Measurements from ENCODE around the gene CERS2.
A peak's percentile ranks its signal among the peaks of the same experiment; 100 is the strongest.

The CERS2 gene

GRCh38 chr1:150928286-150928685 is 46.3 kb downstream of the CERS2 start:
- no peak overlapping the region for H3K4me2 ChIP-seq (ENCODE audit: low read depth, low read length, poor library complexity, severe bottlenecking)
- H3K9me2 ChIP-seq (replicated peaks; ENCODE audit: insufficient read depth, low read length) = no peaks in the 10 kb centered on the region
- H3K9me3 ChIP-seq (ENCODE audit: insufficient read depth, low read length) = no peaks in the 10 kb centered on the region
- no peaks in the 10 kb centered on the region for H3K27me3 ChIP-seq (ENCODE audit: low read length)
- no peak overlapping the region for H3K9ac ChIP-seq (ENCODE audit: low read length)
- no peak overlapping the region for H3K27ac ChIP-seq (ENCODE audit: low read depth, low read length)
- TF ChIP-seq EZH2phosphoT487 (conservative IDR thresholded peaks at IDR 0.05; ENCODE audit: low read length) = no peak
- TF ChIP-seq, protein P1, sequence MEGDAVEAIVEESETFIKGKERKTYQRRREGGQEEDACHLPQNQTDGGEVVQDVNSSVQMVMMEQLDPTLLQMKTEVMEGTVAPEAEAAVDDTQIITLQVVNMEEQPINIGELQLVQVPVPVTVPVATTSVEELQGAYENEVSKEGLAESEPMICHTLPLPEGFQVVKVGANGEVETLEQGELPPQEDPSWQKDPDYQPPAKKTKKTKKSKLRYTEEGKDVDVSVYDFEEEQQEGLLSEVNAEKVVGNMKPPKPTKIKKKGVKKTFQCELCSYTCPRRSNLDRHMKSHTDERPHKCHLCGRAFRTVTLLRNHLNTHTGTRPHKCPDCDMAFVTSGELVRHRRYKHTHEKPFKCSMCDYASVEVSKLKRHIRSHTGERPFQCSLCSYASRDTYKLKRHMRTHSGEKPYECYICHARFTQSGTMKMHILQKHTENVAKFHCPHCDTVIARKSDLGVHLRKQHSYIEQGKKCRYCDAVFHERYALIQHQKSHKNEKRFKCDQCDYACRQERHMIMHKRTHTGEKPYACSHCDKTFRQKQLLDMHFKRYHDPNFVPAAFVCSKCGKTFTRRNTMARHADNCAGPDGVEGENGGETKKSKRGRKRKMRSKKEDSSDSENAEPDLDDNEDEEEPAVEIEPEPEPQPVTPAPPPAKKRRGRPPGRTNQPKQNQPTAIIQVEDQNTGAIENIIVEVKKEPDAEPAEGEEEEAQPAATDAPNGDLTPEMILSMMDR (IDR thresholded peaks at IDR 0.05; ENCODE audit: insufficient read depth, low read length, poor library complexity, severe bottlenecking) = no peak
- no peaks in the 10 kb centered on the region for H4K20me1 ChIP-seq (ENCODE audit: low read depth, low read length)
- H3K4me3 ChIP-seq (ENCODE audit: insufficient read depth, low read length, poor library complexity, severe bottlenecking) = no peak overlapping the region
- H3K36me3 ChIP-seq (ENCODE audit: low read length) = peaks cover 42% of the 10 kb centered on the region
- peaks cover 12% of the 10 kb centered on the region for H3F3A ChIP-seq (ENCODE audit: insufficient read depth)
- no peak overlapping the region for H2AFZ ChIP-seq (ENCODE audit: low read depth, low read length, severe bottlenecking)
- peaks cover 26% of the 10 kb centered on the region for H3K79me2 ChIP-seq (ENCODE audit: insufficient read depth, low read length)

- peaks cover 25% of the 10 kb centered on the region for H3K79me2 ChIP-seq (ENCODE audit: insufficient read depth, low read length)
- peaks cover 38% of the 10 kb centered on the region for H3K36me3 ChIP-seq (ENCODE audit: low read length)
- no peaks in the 10 kb centered on the region for H3K9me3 ChIP-seq (ENCODE audit: insufficient read depth, low read length)
- no peaks in the 10 kb centered on the region for H3K9me2 ChIP-seq (replicated peaks; ENCODE audit: insufficient read depth, low read length)
- H4K20me1 ChIP-seq (ENCODE audit: low read depth, low read length) = no peaks in the 10 kb centered on the region
- H3K9ac ChIP-seq (ENCODE audit: low read length) = no peak overlapping the region
- H3K27me3 ChIP-seq (ENCODE audit: low read length) = no peaks in the 10 kb centered on the region
- no peak overlapping the region for H2AFZ ChIP-seq (ENCODE audit: low read depth, low read length, severe bottlenecking)
- TF ChIP-seq, protein P1 (IDR thresholded peaks at IDR 0.05; ENCODE audit: insufficient read depth, low read length, poor library complexity, severe bottlenecking) = no peak
- TF ChIP-seq EZH2phosphoT487 (conservative IDR thresholded peaks at IDR 0.05; ENCODE audit: low read length) = no peak
- H3F3A ChIP-seq (ENCODE audit: insufficient read depth) = peaks cover 15% of the 10 kb centered on the region
- H3K27ac ChIP-seq (ENCODE audit: low read depth, low read length) = no peak overlapping the region
- no peak overlapping the region for H3K4me3 ChIP-seq (ENCODE audit: insufficient read depth, low read length, poor library complexity, severe bottlenecking)
- H3K4me2 ChIP-seq (ENCODE audit: low read depth, low read length, poor library complexity, severe bottlenecking) = peak overlapping the region; percentile 72
Measured at GRCh38 chr1:150927624-150928023, 47.0 kb downstream of the CERS2 start.

GRCh38 chr1:150926097-150926741 is 48.4 kb downstream of the CERS2 start, which contains the start of gene SETDB1:
Gene SETDB1 (plus strand): TSS chr1:150926363. CDS start chr1:150927715, 1,352 bp downstream.
- peak within 1 kb of the TSS; percentile 93 for H3K4me3 ChIP-seq (ENCODE audit: insufficient read depth, low read length, poor library complexity, severe bottlenecking)
- no peak for TF ChIP-seq EZH2phosphoT487 (conservative IDR thresholded peaks at IDR 0.05; ENCODE audit: low read length)
- TF ChIP-seq, protein P1 (IDR thresholded peaks at IDR 0.05; ENCODE audit: insufficient read depth, low read length, poor library complexity, severe bottlenecking) = no peak
- H3K9me2 ChIP-seq (replicated peaks; ENCODE audit: insufficient read depth, low read length) = no peaks in the 10 kb centered on the region
- peak within 1 kb of the TSS; percentile 83 for H3K9ac ChIP-seq (ENCODE audit: low read length)
- H4K20me1 ChIP-seq (ENCODE audit: low read depth, low read length) = no peaks in the 10 kb centered on the region
- no peaks in the 10 kb centered on the region for H3K27me3 ChIP-seq (ENCODE audit: low read length)
- H3K4me2 ChIP-seq (ENCODE audit: low read depth, low read length, poor library complexity, severe bottlenecking) = peak within 1 kb of the TSS; percentile 72
- H3K79me2 ChIP-seq (ENCODE audit: insufficient read depth, low read length) = peaks cover 22% of the 10 kb centered on the region
- no peaks in the 10 kb centered on the region for H3K9me3 ChIP-seq (ENCODE audit: insufficient read depth, low read length)
- peaks cover 10% of the 10 kb centered on the region for H3F3A ChIP-seq (ENCODE audit: insufficient read depth)
- peak within 1 kb of the TSS; percentile 77 for H3K27ac ChIP-seq (ENCODE audit: low read depth, low read length)
- H3K36me3 ChIP-seq (ENCODE audit: low read length) = peaks cover 27% of the 10 kb centered on the region
- H2AFZ ChIP-seq (ENCODE audit: low read depth, low read length, severe bottlenecking) = peak within 1 kb of the TSS; percentile 89
